Medulla oblongata (tissue), 1 donor: ENCODE measurements around the gene DLG2.

Source experiments
- DNase-seq: peaks from one replicate; pipeline ENCODE4 v3.0.0-alpha.2; 2015; ENCODE audit errors: extremely low spot score

Gene DLG2

GRCh38 chr11:84014539-84014938 lies 1612.6 kb downstream of the DLG2 start:
- no peak for DNase-seq

GRCh38 chr11:84012171-84012826 lies 1614.8 kb downstream of the DLG2 start:
- DNase-seq: peak; percentile 35

GRCh38 chr11:84003181-84003580 lies 1624.0 kb downstream of the DLG2 start:
- no peak for DNase-seq

- DNase-seq: no peak
Observed at GRCh38 chr11:83998921-83999320, 1628.2 kb downstream of the DLG2 start.

- DNase-seq: no peak
Observed at GRCh38 chr11:83990160-83990733, 1636.9 kb downstream of the DLG2 start.

GRCh38 chr11:83982825-83983224 lies 1644.3 kb downstream of the DLG2 start:
- peak; percentile 47 for DNase-seq

- DNase-seq: no peak
Observed at GRCh38 chr11:83979593-83979992, 1647.6 kb downstream of the DLG2 start.

- no peak for DNase-seq
Observed at GRCh38 chr11:83978942-83979341, 1648.2 kb downstream of the DLG2 start.

GRCh38 chr11:83976086-83976485 lies 1651.1 kb downstream of the DLG2 start:
- DNase-seq: no peak

GRCh38 chr11:83972536-83972935 lies 1654.6 kb downstream of the DLG2 start:
- peak; percentile 27 for DNase-seq

- DNase-seq: peak; percentile 48
Observed at GRCh38 chr11:83971063-83971462, 1656.1 kb downstream of the DLG2 start.

- peak; percentile 56 for DNase-seq
Observed at GRCh38 chr11:83970061-83970671, 1657.0 kb downstream of the DLG2 start.

- no peak for DNase-seq
Observed at GRCh38 chr11:83957038-83957900, 1669.9 kb downstream of the DLG2 start.

- DNase-seq: no peak
Observed at GRCh38 chr11:83956119-83956697, 1670.9 kb downstream of the DLG2 start.

- no peak for DNase-seq
Observed at GRCh38 chr11:83954780-83955179, 1672.4 kb downstream of the DLG2 start.

GRCh38 chr11:83951521-83951920 lies 1675.6 kb downstream of the DLG2 start:
- no peak for DNase-seq

GRCh38 chr11:83948200-83948599 lies 1678.9 kb downstream of the DLG2 start:
- DNase-seq: no peak

- DNase-seq: no peak
Observed at GRCh38 chr11:83945976-83946375, 1681.2 kb downstream of the DLG2 start.

GRCh38 chr11:83941050-83941449 lies 1686.1 kb downstream of the DLG2 start:
- no peak for DNase-seq

GRCh38 chr11:83938148-83938547 lies 1689.0 kb downstream of the DLG2 start:
- DNase-seq: no peak

- no peak for DNase-seq
Observed at GRCh38 chr11:83933008-83933407, 1694.1 kb downstream of the DLG2 start.

GRCh38 chr11:83927422-83927821 lies 1699.7 kb downstream of the DLG2 start:
- no peak for DNase-seq
